MM.1S (cell line): Measurements from ENCODE around the gene FAM228B.

Experiments
- DNase-seq: peaks from one replicate; pipeline ENCODE4 v3.0.0-alpha.2; 2015
- H2AFZ ChIP-seq: fragments of 300-600 bp; sonication (generic); 2 replicates; pipeline ENCODE4 v1.6.0; 2016; ENCODE audit warnings: antibody characterized with exemption, low read length
- H3F3A ChIP-seq: fragments of 300-600 bp; sonication (generic); 2 replicates; pipeline ENCODE4 v1.6.1; 2016; ENCODE audit warnings: mild to moderate bottlenecking, antibody characterized with exemption, low read length, moderate library complexity, mixed read lengths; ENCODE audit not compliant: insufficient read depth
- H3K27ac ChIP-seq: fragments of 300-600 bp; sonication (generic); 2 replicates; pipeline ENCODE4 v1.5.1; 2016; ENCODE audit warnings: mild to moderate bottlenecking, low read length
- H3K27me3 ChIP-seq: fragments of 300-600 bp; sonication (generic); replicated peaks from 2 replicates; pipeline ENCODE4 v1.6.0; 2016; ENCODE audit warnings: low read length; ENCODE audit not compliant: insufficient read depth
- H3K36me3 ChIP-seq: fragments of 300-600 bp; sonication (generic); replicated peaks from 2 replicates; pipeline ENCODE4 v1.6.1; 2016; ENCODE audit warnings: mild to moderate bottlenecking, low read length, mixed read lengths; ENCODE audit not compliant: insufficient read depth
- H3K4me1 ChIP-seq: fragments of 300-600 bp; sonication (generic); 2 replicates; pipeline ENCODE4 v1.6.1; 2016; ENCODE audit warnings: low read length, mixed read lengths
- H3K4me2 ChIP-seq: fragments of 300-600 bp; sonication (generic); 2 replicates; pipeline ENCODE4 v1.6.0; 2016; ENCODE audit warnings: low read depth, low read length
- H3K4me3 ChIP-seq: fragments of 300-600 bp; sonication (generic); 2 replicates; pipeline ENCODE4 v1.5.1; 2016; ENCODE audit warnings: low read length, mixed read lengths
- H3K79me2 ChIP-seq: fragments of 300-600 bp; sonication (generic); 2 replicates; pipeline ENCODE4 v1.6.1; 2016; ENCODE audit warnings: mixed run types, low read length, mixed read lengths
- H3K9ac ChIP-seq: fragments of 300-600 bp; sonication (generic); 2 replicates; pipeline ENCODE4 v1.6.1; 2016; ENCODE audit warnings: low read length, mixed read lengths
- H3K9me2 ChIP-seq: fragments of 300-600 bp; sonication (generic); replicated peaks from 2 replicates; pipeline ENCODE4 v1.6.1; 2016; ENCODE audit warnings: mild to moderate bottlenecking, low read length, mixed read lengths; ENCODE audit not compliant: insufficient read depth
- H3K9me3 ChIP-seq: fragments of 300-600 bp; sonication (generic); replicated peaks from 2 replicates; pipeline ENCODE4 v1.6.1; 2016; ENCODE audit warnings: mild to moderate bottlenecking, low read length, mixed read lengths; ENCODE audit not compliant: insufficient read depth
- H4K20me1 ChIP-seq: fragments of 300-600 bp; sonication (generic); 2 replicates; pipeline ENCODE4 v1.6.1; 2016; ENCODE audit warnings: mild to moderate bottlenecking, low read length, moderate library complexity, mixed read lengths; ENCODE audit not compliant: insufficient read depth
- CTCF ChIP-seq: fragments of 300-600 bp; sonication (generic); IDR thresholded peaks from 2 replicates; pipeline ENCODE4 v1.5.1; 2016; ENCODE audit warnings: antibody characterized with exemption, low read length, mixed read lengths
- EZH2 ChIP-seq: fragments of 300-600 bp; sonication (generic); optimal IDR thresholded peaks from 2 replicates; pipeline ENCODE3; 2017; ENCODE audit warnings: low read depth, mild to moderate bottlenecking, antibody characterized with exemption, low read length, mixed read lengths
- EZH2phosphoT487 ChIP-seq: fragments of 300-600 bp; sonication (generic); IDR thresholded peaks from 2 replicates; pipeline ENCODE4 v1.6.1; 2018; ENCODE audit warnings: antibody characterized with exemption, low read length

The FAM228B gene

GRCh38 chr2:24208490-24208889, 85.2 kb downstream of the FAM228B start:
- H3K4me3 ChIP-seq: no peak overlapping the region
- H3K4me1 ChIP-seq: no peaks in the 10 kb centered on the region
- H3K27ac ChIP-seq: no peak overlapping the region
- H3K27me3 ChIP-seq: no peaks in the 10 kb centered on the region
- H3F3A ChIP-seq: no peaks in the 10 kb centered on the region
- no peaks in the 10 kb centered on the region for H3K9me3 ChIP-seq
- H3K9ac ChIP-seq: no peak overlapping the region
- no peak overlapping the region for H2AFZ ChIP-seq
- H3K9me2 ChIP-seq: no peaks in the 10 kb centered on the region
- no peak overlapping the region for H3K4me2 ChIP-seq
- no peaks in the 10 kb centered on the region for H4K20me1 ChIP-seq
- no peaks in the 10 kb centered on the region for H3K79me2 ChIP-seq
- TF ChIP-seq EZH2phosphoT487: no peak
- TF ChIP-seq CTCF: no peak
- TF ChIP-seq EZH2: no peak
- no peaks in the 10 kb centered on the region for H3K36me3 ChIP-seq
- no peak for DNase-seq

- no peaks in the 10 kb centered on the region for H3K36me3 ChIP-seq
- no peak overlapping the region for H3K4me3 ChIP-seq
- H3K9me3 ChIP-seq: no peaks in the 10 kb centered on the region
These were observed 86.3 kb downstream of the FAM228B start for GRCh38 chr2:24209389-24210105.

GRCh38 chr2:24210106-24210455, 86.8 kb downstream of the FAM228B start:
- Histone ChIP-seq H3K4me2 (no peak overlapping the region), H3K9ac (no peak overlapping the region), H3K4me1 (no peaks in the 10 kb centered on the region), H3K36me3 (no peaks in the 10 kb centered on the region), H3K27me3 (no peaks in the 10 kb centered on the region), H3K9me3 (no peaks in the 10 kb centered on the region), H3K9me2 (no peaks in the 10 kb centered on the region), H3K79me2 (no peaks in the 10 kb centered on the region), H3K4me3 (no peak overlapping the region), H3F3A (no peaks in the 10 kb centered on the region), H2AFZ (no peak overlapping the region), H4K20me1 (no peaks in the 10 kb centered on the region; the same call in 1 of the 2 replicates), H3K27ac (no peak overlapping the region)
- no peak for DNase-seq
- TF ChIP-seq EZH2 (no peak), EZH2phosphoT487 (no peak), CTCF (no peak)

More at GRCh38 chr2:24209389-24210105, 86.3 kb downstream of the FAM228B start:
- Histone ChIP-seq H3K4me2 (no peak overlapping the region), H3K27me3 (no peaks in the 10 kb centered on the region), H3K4me1 (no peaks in the 10 kb centered on the region), H4K20me1 (no peaks in the 10 kb centered on the region; the same call in 1 of the 2 replicates), H3F3A (no peaks in the 10 kb centered on the region), H3K27ac (no peak overlapping the region), H3K9me2 (no peaks in the 10 kb centered on the region), H3K9ac (no peak overlapping the region), H2AFZ (no peak overlapping the region), H3K79me2 (no peaks in the 10 kb centered on the region)
- no peak for DNase-seq
- TF ChIP-seq EZH2: no peak
- TF ChIP-seq CTCF: no peak
- no peak for TF ChIP-seq EZH2phosphoT487
